DOHH2 (cell line): ENCODE measurements around the gene SUSD1.

Experiments
- H3F3A ChIP-seq: fragments of 200-600 bp; sonication (generic), shearing (Covaris generic); 2 replicates; pipeline ENCODE4 v1.6.0; 2016; ENCODE audit warnings: antibody characterized with exemption, mild to moderate bottlenecking; ENCODE audit not compliant: control insufficient read depth, insufficient read depth
- H3K27ac ChIP-seq: fragments of 200-600 bp; sonication (generic); 2 replicates; pipeline ENCODE4 v1.5.1; 2014; ENCODE audit warnings: low read depth, mild to moderate bottlenecking, low read length, moderate library complexity
- H3K27me3 ChIP-seq: fragments of 200-600 bp; sonication (generic); 2 replicates; pipeline ENCODE4 v1.6.1; 2014; ENCODE audit warnings: mild to moderate bottlenecking, low read length, mixed read lengths; ENCODE audit not compliant: control insufficient read depth
- H3K36me3 ChIP-seq: fragments of 200-600 bp; sonication (generic); 2 replicates; pipeline ENCODE4 v1.6.1; 2014; ENCODE audit warnings: mild to moderate bottlenecking, low read length, moderate library complexity, mixed read lengths; ENCODE audit not compliant: control insufficient read depth
- H3K4me1 ChIP-seq: fragments of 200-600 bp; sonication (generic); 2 replicates; pipeline ENCODE4 v1.6.1; 2014; ENCODE audit warnings: mild to moderate bottlenecking, low read length, mixed read lengths; ENCODE audit not compliant: control insufficient read depth
- H3K4me2 ChIP-seq: fragments of 200-600 bp; sonication (generic); 2 replicates; pipeline ENCODE4 v1.6.0; 2014; ENCODE audit warnings: mild to moderate bottlenecking, low read length, moderate library complexity
- H3K4me3 ChIP-seq: fragments of 200-600 bp; sonication (generic); 2 replicates; pipeline ENCODE4 v1.5.1; 2014; ENCODE audit warnings: mild to moderate bottlenecking, low read length, mixed read lengths
- H3K79me2 ChIP-seq: fragments of 200-600 bp; sonication (generic); 2 replicates; pipeline ENCODE4 v1.6.1; 2014; ENCODE audit warnings: mild to moderate bottlenecking, low read length, mixed read lengths; ENCODE audit not compliant: control insufficient read depth
- H3K9me2 ChIP-seq: fragments of 200-600 bp; sonication (generic); replicated peaks from 2 replicates; pipeline ENCODE4 v1.6.1; 2014; ENCODE audit warnings: mild to moderate bottlenecking, low read length, mixed read lengths; ENCODE audit not compliant: control insufficient read depth
- H3K9me3 ChIP-seq: fragments of 200-600 bp; sonication (generic); 2 replicates; pipeline ENCODE4 v1.6.1; 2014; ENCODE audit warnings: antibody characterized with exemption, low read length, mixed read lengths; ENCODE audit not compliant: control insufficient read depth, insufficient read depth
- H4K20me1 ChIP-seq: fragments of 200-600 bp; sonication (generic); 2 replicates; pipeline ENCODE4 v1.6.0; 2014; ENCODE audit warnings: low read depth, mild to moderate bottlenecking, antibody characterized with exemption, low read length, moderate library complexity; ENCODE audit not compliant: control insufficient read depth, insufficient read depth
- CTCF ChIP-seq: fragments of 200-600 bp; sonication (generic); IDR thresholded peaks from one replicate; pipeline ENCODE4 v1.5.1; 2014; ENCODE audit warnings: antibody characterized with exemption, mild to moderate bottlenecking, low read depth, low read length; ENCODE audit not compliant: poor library complexity, severe bottlenecking
- EZH2phosphoT487 ChIP-seq: fragments of 200-600 bp; sonication (generic); IDR thresholded peaks from 2 replicates; pipeline ENCODE4 v1.6.1; 2017; ENCODE audit warnings: borderline replicate concordance, mild to moderate bottlenecking, antibody characterized with exemption, low read length, moderate library complexity, mixed read lengths

Gene SUSD1

GRCh38 chr9:112049811-112050516, 125.1 kb downstream of the SUSD1 start:
- no peaks in the 10 kb centered on the region for H3K27me3 ChIP-seq
- no peaks in the 10 kb centered on the region for H4K20me1 ChIP-seq
- H3K27ac ChIP-seq: no peak overlapping the region
- H3K9me3 ChIP-seq: peaks cover 12% of the 10 kb centered on the region; the same call in 1 of the 2 replicates
- H3K4me1 ChIP-seq: peaks cover 17% of the 10 kb centered on the region
- no peaks in the 10 kb centered on the region for H3K79me2 ChIP-seq
- no peak overlapping the region for H3K4me2 ChIP-seq
- H3K4me3 ChIP-seq: no peak overlapping the region
- H3K9me2 ChIP-seq: no peaks in the 10 kb centered on the region
- H3F3A ChIP-seq: no peaks in the 10 kb centered on the region
- H3K36me3 ChIP-seq: no peaks in the 10 kb centered on the region
- TF ChIP-seq CTCF: no peak
- TF ChIP-seq EZH2phosphoT487: no peak

- H4K20me1 ChIP-seq: no peaks in the 10 kb centered on the region
- H3K4me3 ChIP-seq: no peak overlapping the region
- no peaks in the 10 kb centered on the region for H3K79me2 ChIP-seq
- H3K36me3 ChIP-seq: no peaks in the 10 kb centered on the region
- no peaks in the 10 kb centered on the region for H3F3A ChIP-seq
- peaks cover 12% of the 10 kb centered on the region; the same call in 1 of the 2 replicates for H3K9me3 ChIP-seq
- H3K27me3 ChIP-seq: no peaks in the 10 kb centered on the region
- no peak for TF ChIP-seq CTCF
- no peaks in the 10 kb centered on the region for H3K9me2 ChIP-seq
- H3K4me2 ChIP-seq: no peak overlapping the region
- peaks cover 17% of the 10 kb centered on the region for H3K4me1 ChIP-seq
- H3K27ac ChIP-seq: no peak overlapping the region
Measured at GRCh38 chr9:112048924-112049691, 126.0 kb downstream of the SUSD1 start.

GRCh38 chr9:112047538-112048066, 127.5 kb downstream of the SUSD1 start:
- no peak overlapping the region for H3K4me3 ChIP-seq
- no peaks in the 10 kb centered on the region for H4K20me1 ChIP-seq
- peaks cover 17% of the 10 kb centered on the region for H3K4me1 ChIP-seq
- no peak overlapping the region for H3K4me2 ChIP-seq
- no peaks in the 10 kb centered on the region for H3K36me3 ChIP-seq
- no peaks in the 10 kb centered on the region for H3K27me3 ChIP-seq
- no peaks in the 10 kb centered on the region for H3K79me2 ChIP-seq
- peaks cover 8% of the 10 kb centered on the region; the same call in 1 of the 2 replicates for H3K9me3 ChIP-seq
- no peaks in the 10 kb centered on the region for H3K9me2 ChIP-seq
- H3F3A ChIP-seq: no peaks in the 10 kb centered on the region
- H3K27ac ChIP-seq: no peak overlapping the region
- TF ChIP-seq EZH2phosphoT487: no peak
- TF ChIP-seq CTCF: no peak
